Activated naive CD4-positive, alpha-beta T cell treated with anti-CD3 and anti-CD28 coated beads, Interleukin-2, amount 10 ng/mL, durations not matched to agents 7 days and 5 days (primary cell): ENCODE data around the gene SLX9.

Experiments used
- CTCF ChIA-PET: fragments of 350-600 bp; sonication (Branson Sonifier 250); formaldehyde crosslinking; loops from one replicate; lab custom pipeline; 2021; ENCODE audit warnings: antibody characterized with exemption; lab: Charles Lee
- DNase-seq: peaks from one replicate; pipeline ENCODE4 v3.0.0-alpha.2; 2020
- H3K27ac Mint-ChIP-seq: one replicate; pipeline ENCODE4 v1.8.0; 2021; ENCODE audit warnings: mild to moderate bottlenecking, moderate library complexity, mixed read lengths
- H3K27me3 Mint-ChIP-seq: one replicate; pipeline ENCODE4 v1.8.0; 2021; ENCODE audit warnings: mild to moderate bottlenecking, mixed read lengths
- H3K36me3 Mint-ChIP-seq: one replicate; pipeline ENCODE4 v1.8.0; 2021; ENCODE audit warnings: mixed read lengths
- H3K4me1 Mint-ChIP-seq: one replicate; pipeline ENCODE4 v1.8.0; 2021; ENCODE audit warnings: mixed read lengths
- H3K4me3 Mint-ChIP-seq: one replicate; pipeline ENCODE4 v1.8.0; 2021; ENCODE audit warnings: mild to moderate bottlenecking, moderate library complexity, mixed read lengths
- H3K9me3 Mint-ChIP-seq: one replicate; pipeline ENCODE4 v1.8.0; 2021; ENCODE audit warnings: mixed read lengths

The SLX9 gene

DNA sequence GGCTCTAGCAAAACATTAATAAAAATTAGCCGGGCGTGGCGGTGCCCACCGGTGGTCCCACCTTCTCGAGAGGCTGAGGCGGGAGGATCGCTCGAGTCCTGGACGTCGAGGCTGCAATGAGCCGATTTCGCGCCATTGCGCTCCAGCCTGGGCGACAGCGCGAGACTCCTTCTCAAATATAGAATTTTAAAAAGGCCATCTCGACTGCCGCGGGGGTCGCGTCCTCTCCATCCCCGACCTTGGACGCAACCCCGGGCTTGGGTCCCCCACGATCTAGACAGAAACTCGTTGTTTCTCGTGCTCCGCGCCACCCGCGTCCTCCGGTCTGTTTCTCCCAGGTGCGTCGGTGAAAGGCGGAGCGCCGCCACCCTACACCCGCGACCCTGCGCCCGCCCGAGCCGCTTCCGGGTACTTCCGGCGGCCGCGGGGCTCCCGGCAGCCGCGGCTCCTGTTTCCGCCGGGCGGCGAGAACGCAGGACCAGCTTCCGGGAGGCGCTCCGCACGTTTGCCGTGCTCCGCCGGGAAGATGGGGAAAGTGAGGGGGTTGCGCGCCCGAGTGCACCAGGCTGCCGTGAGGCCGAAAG, at the start of gene SLX9:
Gene SLX9, plus strand, starts transcription at position 498 of the 584 bp plus-strand sequence. Its CDS starts 29 bp downstream, at position 527.
- CTCF ChIA-PET, result interaction anchor here (1.0 to 1.4 kb wide), 3 partner anchors 12 to 189 kb away, joined by 4 read pairs; no protein-coding TSS in a partner anchor
- peak within 1 kb of the TSS; percentile 84 for H3K4me3 Mint-ChIP-seq
- peak within 1 kb of the TSS; percentile 85 for H3K27ac Mint-ChIP-seq
- DNase-seq, result peak; percentile 84
- H3K4me1 Mint-ChIP-seq, result peaks cover 45% of the 10 kb centered on the region
- no peaks in the 10 kb centered on the region for H3K27me3 Mint-ChIP-seq
- H3K9me3 Mint-ChIP-seq, result no peaks in the 10 kb centered on the region
- H3K36me3 Mint-ChIP-seq, result peaks cover 15% of the 10 kb centered on the region

DNA sequence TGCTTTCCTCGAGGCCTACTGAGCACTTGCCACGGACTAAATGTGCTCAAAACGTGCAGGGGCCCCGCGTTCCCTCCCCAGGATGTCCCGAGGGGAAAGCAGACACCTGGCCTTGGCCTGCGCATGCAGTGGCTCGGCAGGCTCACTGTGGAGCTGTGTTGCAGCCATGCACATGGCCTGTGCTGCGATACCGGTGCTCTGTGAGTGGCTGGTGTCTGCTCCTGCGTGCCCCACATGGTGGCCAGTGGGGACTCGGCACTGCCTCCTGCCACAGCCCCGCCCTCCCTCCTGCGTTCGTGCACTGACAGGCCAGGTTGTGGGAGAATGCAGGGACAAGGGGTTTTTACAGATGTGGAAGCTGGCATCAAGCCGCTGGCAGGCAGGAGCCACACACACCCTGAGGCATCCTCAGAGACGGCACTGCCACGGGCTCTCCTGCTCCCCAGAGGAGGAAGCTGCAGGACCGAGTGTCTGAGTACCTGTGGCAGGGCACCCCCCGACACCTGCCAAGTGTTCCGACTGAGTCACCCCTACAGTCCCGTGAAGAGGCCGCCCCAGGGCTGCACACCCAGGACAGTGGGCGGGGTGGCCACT, 49.4 kb upstream of the SLX9 start:
- Mint-ChIP-seq H3K36me3 (peaks cover 48% of the 10 kb centered on the region), H3K4me3 (no peak overlapping the region), H3K27ac (peak overlapping the region; percentile 55), H3K27me3 (no peaks in the 10 kb centered on the region), H3K9me3 (no peaks in the 10 kb centered on the region), H3K4me1 (peaks cover 13% of the 10 kb centered on the region)
- CTCF ChIA-PET, result no interaction called here
- DNase-seq, result no peak

GRCh38 chr21:44890961-44891541, 48.8 kb upstream of the SLX9 start:
- peaks cover 13% of the 10 kb centered on the region for H3K4me1 Mint-ChIP-seq
- H3K27ac Mint-ChIP-seq, result peak overlapping the region; percentile 55
- no peak for DNase-seq
- H3K4me3 Mint-ChIP-seq, result no peak overlapping the region
- no peaks in the 10 kb centered on the region for H3K9me3 Mint-ChIP-seq
- CTCF ChIA-PET, result no interaction called here
- H3K36me3 Mint-ChIP-seq, result peaks cover 48% of the 10 kb centered on the region
- H3K27me3 Mint-ChIP-seq, result no peaks in the 10 kb centered on the region

DNA sequence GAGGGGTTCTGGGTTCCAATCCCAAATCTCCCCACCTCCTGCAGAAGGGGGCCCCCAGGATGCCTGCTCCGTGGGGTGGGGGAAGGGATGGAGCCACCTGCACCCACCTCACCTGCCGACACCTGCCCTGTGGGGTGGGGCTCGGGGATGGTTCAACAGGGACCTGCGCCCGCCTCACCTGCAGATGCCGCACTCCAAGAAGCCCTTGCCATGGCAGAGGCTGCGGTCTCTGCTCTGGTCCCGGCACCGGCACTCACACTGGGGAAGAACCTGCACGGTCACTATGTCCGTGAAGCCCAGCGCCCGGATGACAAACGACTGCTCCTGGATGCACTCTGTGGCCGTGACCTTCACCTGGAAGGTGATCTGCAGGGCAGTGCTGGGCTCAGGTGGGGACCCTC, 48.2 kb upstream of the SLX9 start:
- CTCF ChIA-PET, result interaction anchor here (1.0 to 4.4 kb wide), 3 partner anchors 41 to 237 kb away, joined by 3 to 68 read pairs (median 4); no protein-coding TSS in a partner anchor
- DNase-seq, result no peak
- H3K36me3 Mint-ChIP-seq, result peaks cover 50% of the 10 kb centered on the region

DNA sequence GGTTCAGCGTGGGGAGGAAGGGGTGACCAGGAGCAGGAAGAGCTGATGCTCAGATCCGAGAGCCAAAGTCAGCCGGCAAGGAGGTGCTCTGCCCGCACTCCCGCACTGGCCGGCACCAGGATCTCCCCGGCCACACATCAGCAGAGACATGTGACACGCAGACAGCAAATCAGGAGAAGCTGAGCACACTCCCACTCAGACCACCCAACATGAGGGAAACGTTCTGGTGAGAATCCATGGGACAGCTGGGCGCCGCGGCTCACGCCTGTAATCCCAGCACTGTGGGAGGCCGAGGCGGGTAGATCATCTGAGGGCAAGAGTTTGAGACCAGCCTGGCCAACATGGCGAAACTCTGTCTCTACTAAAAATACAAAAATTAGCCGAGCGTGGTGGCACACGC, 47.7 kb upstream of the SLX9 start:
- DNase-seq, result no peak
- Mint-ChIP-seq H3K9me3 (no peaks in the 10 kb centered on the region), H3K4me3 (no peak overlapping the region), H3K36me3 (peaks cover 49% of the 10 kb centered on the region), H3K4me1 (peaks cover 13% of the 10 kb centered on the region), H3K27ac (peak overlapping the region; percentile 45), H3K27me3 (no peaks in the 10 kb centered on the region)
- CTCF ChIA-PET, result interaction anchor here (0.7 to 4.4 kb wide), 7 partner anchors 12 to 236 kb away, joined by 3 to 68 read pairs (median 3); no protein-coding TSS in a partner anchor

More for the DNA sequence above, 48.2 kb upstream of the SLX9 start:
- H3K4me3 Mint-ChIP-seq, result no peak overlapping the region
- no peaks in the 10 kb centered on the region for H3K27me3 Mint-ChIP-seq
- no peak overlapping the region for H3K27ac Mint-ChIP-seq
- H3K9me3 Mint-ChIP-seq, result no peaks in the 10 kb centered on the region
- peaks cover 13% of the 10 kb centered on the region for H3K4me1 Mint-ChIP-seq

DNA sequence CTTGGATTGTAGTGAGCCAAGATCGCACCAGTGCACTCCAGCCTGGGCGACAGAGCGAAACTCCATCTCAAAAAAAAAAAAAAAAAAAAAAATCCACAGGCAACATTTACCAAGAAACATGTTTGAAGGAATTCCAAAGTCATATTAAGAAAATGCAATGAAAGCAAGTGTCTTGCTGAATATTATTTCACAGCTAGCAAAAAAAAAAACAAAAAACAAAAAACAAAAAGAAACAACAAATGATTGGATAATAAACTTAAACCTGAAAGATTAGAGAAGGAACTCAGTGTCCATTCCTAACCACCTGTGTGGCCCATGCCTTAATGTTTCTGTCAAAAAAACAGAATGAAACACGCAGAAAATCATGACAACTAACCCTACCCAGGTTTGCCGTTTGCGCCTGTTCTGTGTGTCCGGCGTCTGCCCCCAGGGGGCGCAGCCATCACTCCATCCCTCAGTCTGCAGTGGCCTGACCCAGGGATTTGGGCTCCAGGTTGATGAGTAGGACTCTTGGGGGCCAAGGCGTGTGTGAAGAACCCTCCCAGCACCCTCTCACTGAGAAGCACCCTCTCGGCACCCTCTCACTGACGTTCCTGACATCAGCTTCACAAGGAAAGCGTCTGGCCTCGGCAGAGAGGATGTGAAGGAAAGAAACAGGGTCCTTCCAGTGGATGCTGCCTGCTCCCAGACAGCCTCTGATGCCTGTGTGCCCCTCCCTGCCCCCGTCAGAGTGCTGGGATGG, 47.1 kb upstream of the SLX9 start:
- H3K4me3 Mint-ChIP-seq, result no peak overlapping the region
- H3K27me3 Mint-ChIP-seq, result no peaks in the 10 kb centered on the region
- H3K36me3 Mint-ChIP-seq, result peaks cover 49% of the 10 kb centered on the region
- H3K27ac Mint-ChIP-seq, result peak overlapping the region; percentile 80
- no peaks in the 10 kb centered on the region for H3K9me3 Mint-ChIP-seq
- peaks cover 15% of the 10 kb centered on the region for H3K4me1 Mint-ChIP-seq
- DNase-seq, result peak; percentile 85
- CTCF ChIA-PET, result interaction anchor here (0.7 to 4.4 kb wide), 12 partner anchors 11 to 236 kb away, joined by 3 to 68 read pairs (median 3); no protein-coding TSS in a partner anchor

- CTCF ChIA-PET, result interaction anchor here (0.9 to 4.4 kb wide), 9 partner anchors 14 to 94 kb away, joined by 3 to 68 read pairs (median 4); no protein-coding TSS in a partner anchor
- DNase-seq, result no peak
- Mint-ChIP-seq H3K27me3 (no peaks in the 10 kb centered on the region), H3K9me3 (no peaks in the 10 kb centered on the region), H3K27ac (peak overlapping the region; percentile 60), H3K36me3 (peaks cover 53% of the 10 kb centered on the region), H3K4me1 (peaks cover 16% of the 10 kb centered on the region), H3K4me3 (no peak overlapping the region)
These were observed 46.6 kb upstream of the SLX9 start for GRCh38 chr21:44893278-44893556.

GRCh38 chr21:44893948-44894656, 45.7 kb upstream of the SLX9 start:
- Mint-ChIP-seq H3K9me3 (no peaks in the 10 kb centered on the region), H3K4me3 (no peak overlapping the region), H3K27ac (peak overlapping the region; percentile 60), H3K27me3 (no peaks in the 10 kb centered on the region), H3K4me1 (peaks cover 21% of the 10 kb centered on the region), H3K36me3 (peaks cover 54% of the 10 kb centered on the region)
- CTCF ChIA-PET, result interaction anchor here (1.6 to 4.4 kb wide), 7 partner anchors 13 to 48 kb away, joined by 3 to 68 read pairs (median 7); no protein-coding TSS in a partner anchor
- DNase-seq, result no peak

DNA sequence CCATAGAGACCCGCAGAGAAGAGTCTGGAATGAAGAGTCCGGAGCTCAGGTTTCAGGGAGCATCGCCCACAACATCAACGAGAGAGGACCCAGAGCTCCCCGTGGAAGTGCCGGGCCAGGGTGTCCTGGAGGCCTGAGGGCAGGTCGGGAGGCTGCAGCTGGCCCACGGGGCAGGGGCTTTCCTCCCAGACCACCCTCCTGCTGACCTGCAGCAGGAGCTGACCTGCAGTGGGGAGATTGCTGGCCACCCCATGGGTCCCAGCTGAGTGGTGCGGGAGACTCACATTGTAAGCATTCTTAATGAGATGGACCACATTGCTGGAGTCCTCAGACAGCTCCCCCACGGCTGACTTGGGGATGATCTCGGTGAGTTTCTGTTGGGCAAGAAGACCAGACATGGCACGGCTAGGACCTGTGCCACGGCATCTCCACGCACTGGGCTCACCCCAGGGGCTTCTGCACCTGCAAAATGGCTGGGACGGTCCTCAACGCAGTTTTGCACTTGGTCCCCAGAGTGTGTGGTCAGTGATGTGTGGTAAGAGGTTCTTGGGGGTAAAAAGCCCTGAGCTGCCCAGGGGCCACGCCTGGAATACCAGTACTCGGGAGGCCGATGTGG, 45.0 kb upstream of the SLX9 start:
- no peak for DNase-seq
- peaks cover 21% of the 10 kb centered on the region for H3K4me1 Mint-ChIP-seq
- H3K36me3 Mint-ChIP-seq, result peaks cover 58% of the 10 kb centered on the region
- no peaks in the 10 kb centered on the region for H3K9me3 Mint-ChIP-seq
- no peak overlapping the region for H3K4me3 Mint-ChIP-seq
- CTCF ChIA-PET, result interaction anchor here (1.7 to 4.4 kb wide), 5 partner anchors 13 to 38 kb away, joined by 6 to 68 read pairs (median 8); no protein-coding TSS in a partner anchor
- H3K27me3 Mint-ChIP-seq, result no peaks in the 10 kb centered on the region
- no peak overlapping the region for H3K27ac Mint-ChIP-seq

- no peaks in the 10 kb centered on the region for H3K9me3 Mint-ChIP-seq
- DNase-seq, result no peak
- peaks cover 60% of the 10 kb centered on the region for H3K36me3 Mint-ChIP-seq
- no peak overlapping the region for H3K27ac Mint-ChIP-seq
- H3K27me3 Mint-ChIP-seq, result no peaks in the 10 kb centered on the region
- no peak overlapping the region for H3K4me3 Mint-ChIP-seq
- H3K4me1 Mint-ChIP-seq, result peaks cover 21% of the 10 kb centered on the region
- CTCF ChIA-PET, result interaction anchor here (1.0 to 4.4 kb wide), 2 partner anchors 16 to 37 kb away, joined by 3 to 68 read pairs; no protein-coding TSS in a partner anchor
These were observed 44.0 kb upstream of the SLX9 start for GRCh38 chr21:44895859-44896258.

DNA sequence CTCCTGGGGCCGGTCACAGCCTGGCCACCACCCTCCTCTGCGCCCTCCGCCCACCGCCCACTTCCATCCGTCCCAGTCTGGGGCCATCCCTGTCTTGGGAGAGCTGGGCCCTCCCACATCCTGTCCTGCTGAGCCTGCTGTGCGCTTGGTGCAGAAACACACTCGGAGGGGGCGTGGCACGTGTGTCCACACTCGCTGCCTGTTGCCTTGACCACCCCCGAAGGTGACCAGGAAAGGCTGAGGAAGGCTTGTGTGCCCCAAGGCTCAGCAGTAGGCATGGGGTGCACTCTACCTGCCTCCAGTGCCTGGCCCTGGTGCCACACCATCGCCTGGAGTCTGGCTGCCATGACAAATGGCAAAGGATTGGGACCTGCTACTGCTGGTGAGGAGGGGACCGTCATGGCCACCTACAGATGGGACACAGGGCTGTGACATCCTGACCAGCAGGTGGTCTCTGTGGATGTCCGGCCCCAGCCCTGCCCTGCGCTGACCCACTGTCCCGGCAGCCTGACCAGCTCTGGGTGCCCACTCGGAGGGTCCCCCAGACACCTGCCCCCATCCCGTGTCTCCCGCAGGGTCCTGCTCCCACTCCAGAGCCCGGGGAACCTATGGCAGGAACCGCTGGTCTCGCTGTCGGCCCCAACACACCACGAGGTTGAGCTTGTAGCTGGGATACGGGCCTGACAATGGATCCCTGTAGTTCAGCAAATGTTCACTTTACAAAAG, 43.1 kb upstream of the SLX9 start:
- Mint-ChIP-seq H3K9me3 (no peaks in the 10 kb centered on the region), H3K27ac (no peak overlapping the region), H3K4me1 (peaks cover 21% of the 10 kb centered on the region), H3K27me3 (no peaks in the 10 kb centered on the region), H3K36me3 (peaks cover 66% of the 10 kb centered on the region), H3K4me3 (no peak overlapping the region)
- CTCF ChIA-PET, result interaction anchor here (1.6 to 2.0 kb wide), 2 partner anchors 35 to 98 kb away, joined by 4 to 5 read pairs; no protein-coding TSS in a partner anchor
- DNase-seq, result no peak

- Mint-ChIP-seq H3K9me3 (no peaks in the 10 kb centered on the region), H3K36me3 (peaks cover 70% of the 10 kb centered on the region)
These were observed 42.4 kb upstream of the SLX9 start for GRCh38 chr21:44897326-44898010.

More at GRCh38 chr21:44897326-44898010, 42.4 kb upstream of the SLX9 start:
- CTCF ChIA-PET, result interaction anchor here (1.2 to 2.0 kb wide), 3 partner anchors 34 to 98 kb away, joined by 3 to 5 read pairs (median 4); no protein-coding TSS in a partner anchor
- peaks cover 20% of the 10 kb centered on the region for H3K4me1 Mint-ChIP-seq
- H3K27ac Mint-ChIP-seq, result no peak overlapping the region
- no peak for DNase-seq
- no peaks in the 10 kb centered on the region for H3K27me3 Mint-ChIP-seq
- no peak overlapping the region for H3K4me3 Mint-ChIP-seq
